Activated naive CD8-positive, alpha-beta T cell treated with anti-CD3 and anti-CD28 coated beads, Interleukin-2, amount 50 U/mL, for 16 hours (primary cell): Measurements from ENCODE around the gene C4A.
"Not testable (repeated sequence)": the region's sequence is repeated elsewhere in the genome, so short reads cannot be mapped to it uniquely, and the experiment has no call there.

Experiments
- DNase-seq: peaks from one replicate; pipeline ENCODE4 v3.0.0-alpha.2; 2020; ENCODE audit warnings: low read depth, low spot score

The C4A gene

DNA sequence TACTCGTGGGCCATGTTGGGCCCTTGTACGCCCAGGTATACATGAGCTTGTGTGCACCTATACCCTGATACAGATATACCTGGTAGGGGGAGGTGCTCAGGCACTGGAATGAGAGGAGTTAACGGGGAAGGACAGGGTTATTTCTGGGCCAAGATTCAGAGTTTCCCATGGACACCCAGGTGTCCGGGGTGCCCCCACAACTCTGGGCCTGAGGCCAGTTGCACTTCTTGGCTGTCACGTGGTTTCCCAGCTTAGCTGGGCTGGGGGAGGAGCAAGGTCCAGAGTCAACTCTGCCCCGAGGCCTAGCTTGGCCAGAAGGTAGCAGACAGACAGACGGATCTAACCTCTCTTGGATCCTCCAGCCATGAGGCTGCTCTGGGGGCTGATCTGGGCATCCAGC is at the start of gene C4A:
C4A (plus strand) TSS at position 314 of the 400 bp plus-strand sequence; CDS start at position 365, 51 bp downstream.
- not testable (repeated sequence) for DNase-seq

DNA sequence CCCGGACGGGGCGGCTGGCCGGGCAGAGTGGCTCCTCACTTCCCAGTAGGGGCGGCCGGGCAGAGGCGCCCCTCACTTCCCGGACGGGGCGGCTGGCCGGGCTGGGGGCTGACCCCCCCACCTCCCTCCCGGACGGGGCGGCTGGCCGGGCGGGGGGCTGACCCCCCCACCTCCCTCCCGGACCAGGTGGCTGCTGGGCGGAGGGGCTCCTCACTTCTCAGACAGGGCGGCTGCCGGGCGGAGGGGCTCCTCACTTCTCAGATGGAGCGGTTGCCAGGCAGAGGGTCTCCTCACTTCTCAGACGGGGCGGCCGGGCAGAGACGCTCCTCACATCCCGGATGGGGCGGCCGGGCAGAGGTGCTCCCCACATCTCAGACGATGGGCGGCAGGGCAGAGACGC is 49.7 kb upstream of the C4A start:
- DNase-seq: not testable (repeated sequence)

DNA sequence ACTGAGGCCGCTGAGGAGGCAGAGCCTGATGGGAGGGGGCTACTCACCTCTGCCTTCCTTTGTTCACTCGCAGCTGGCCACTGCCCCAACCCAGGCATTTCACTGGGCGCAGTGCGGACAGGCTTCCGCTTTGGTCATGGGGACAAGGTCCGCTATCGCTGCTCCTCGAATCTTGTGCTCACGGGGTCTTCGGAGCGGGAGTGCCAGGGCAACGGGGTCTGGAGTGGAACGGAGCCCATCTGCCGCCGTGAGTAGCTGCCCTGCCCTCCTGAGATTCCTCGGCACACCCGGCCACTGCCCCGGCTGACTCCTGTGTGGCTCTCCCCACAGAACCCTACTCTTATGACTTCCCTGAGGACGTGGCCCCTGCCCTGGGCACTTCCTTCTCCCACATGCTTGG is 48.3 kb upstream of the C4A start:
- no peak for DNase-seq

DNA sequence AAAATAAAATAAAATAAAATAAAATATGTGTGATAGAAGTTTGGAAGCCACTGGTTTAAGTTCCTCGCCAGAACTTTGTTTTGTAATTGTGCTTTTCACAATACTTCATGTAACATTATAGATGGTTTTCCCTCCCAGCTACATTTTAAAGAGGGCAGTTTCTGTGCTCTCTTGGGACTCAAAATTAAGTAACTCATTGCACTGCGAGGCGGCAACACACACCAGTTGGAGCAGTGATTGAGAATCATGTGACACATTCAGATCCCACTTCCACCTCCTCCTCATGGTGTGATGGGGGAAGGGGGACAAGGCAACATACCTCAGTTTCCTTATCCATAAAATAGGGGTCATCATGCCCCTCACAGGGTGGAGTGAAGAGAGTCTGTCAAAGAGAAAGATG is 46.8 kb upstream of the C4A start:
- DNase-seq: no peak

DNA sequence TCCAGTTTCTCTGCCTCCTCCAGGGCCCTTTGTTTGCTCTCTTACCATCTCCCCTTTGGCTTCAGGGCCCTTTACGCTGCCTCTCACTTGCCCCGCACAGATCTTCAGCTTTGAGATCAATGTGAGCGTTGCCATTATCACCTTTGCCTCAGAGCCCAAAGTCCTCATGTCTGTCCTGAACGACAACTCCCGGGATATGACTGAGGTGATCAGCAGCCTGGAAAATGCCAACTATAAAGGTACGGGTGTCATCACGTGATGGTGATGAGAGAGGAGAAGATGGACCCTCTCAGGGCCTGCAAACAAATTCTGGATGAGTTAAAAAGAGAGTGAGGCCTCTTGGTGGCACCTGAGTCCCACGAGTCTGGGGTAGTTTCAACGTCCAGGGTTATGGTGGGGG is 46.0 kb upstream of the C4A start:
- no peak for DNase-seq

DNA sequence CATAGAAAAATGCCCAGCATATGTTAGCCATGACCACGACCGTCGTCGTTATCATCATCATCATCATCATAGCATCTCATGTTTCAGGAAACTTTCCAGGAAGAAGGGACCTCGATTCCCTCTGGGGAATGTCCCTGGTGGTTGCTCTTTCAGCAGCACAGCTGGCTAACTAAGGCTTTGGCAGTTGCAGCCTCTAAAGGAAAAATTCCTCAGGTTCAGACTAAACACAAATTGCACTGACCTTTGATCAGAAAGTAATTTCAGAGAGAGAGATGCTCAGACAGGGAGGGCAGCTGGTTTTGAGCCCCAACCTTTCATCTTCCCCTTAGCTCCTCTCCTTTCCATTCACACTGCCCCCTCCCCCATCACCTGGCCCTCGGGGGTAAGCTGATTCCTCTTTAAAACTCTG is 41.6 kb upstream of the C4A start:
- no peak for DNase-seq

DNA sequence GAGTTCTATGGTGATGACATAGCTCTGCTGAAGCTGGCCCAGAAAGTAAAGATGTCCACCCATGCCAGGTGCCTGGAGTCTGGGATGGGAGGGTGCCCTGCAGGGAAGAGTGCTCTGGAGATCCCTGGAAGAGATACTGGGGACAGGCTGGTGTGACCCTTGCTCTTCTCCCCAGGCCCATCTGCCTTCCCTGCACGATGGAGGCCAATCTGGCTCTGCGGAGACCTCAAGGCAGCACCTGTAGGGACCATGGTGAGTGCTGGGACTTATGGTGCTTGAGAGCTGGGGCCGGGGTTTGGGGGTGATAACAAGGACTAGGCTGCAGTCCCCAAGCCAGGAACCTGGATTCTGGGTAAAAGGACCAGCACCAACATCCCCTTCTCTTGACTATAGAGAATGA is 38.1 kb upstream of the C4A start:
- no peak for DNase-seq

DNA sequence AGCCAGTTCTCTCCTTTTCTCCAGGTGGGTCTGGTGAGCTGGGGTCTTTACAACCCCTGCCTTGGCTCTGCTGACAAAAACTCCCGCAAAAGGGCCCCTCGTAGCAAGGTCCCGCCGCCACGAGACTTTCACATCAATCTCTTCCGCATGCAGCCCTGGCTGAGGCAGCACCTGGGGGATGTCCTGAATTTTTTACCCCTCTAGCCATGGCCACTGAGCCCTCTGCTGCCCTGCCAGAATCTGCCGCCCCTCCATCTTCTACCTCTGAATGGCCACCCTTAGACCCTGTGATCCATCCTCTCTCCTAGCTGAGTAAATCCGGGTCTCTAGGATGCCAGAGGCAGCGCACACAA is 36.7 kb upstream of the C4A start:
- DNase-seq: no peak

DNA sequence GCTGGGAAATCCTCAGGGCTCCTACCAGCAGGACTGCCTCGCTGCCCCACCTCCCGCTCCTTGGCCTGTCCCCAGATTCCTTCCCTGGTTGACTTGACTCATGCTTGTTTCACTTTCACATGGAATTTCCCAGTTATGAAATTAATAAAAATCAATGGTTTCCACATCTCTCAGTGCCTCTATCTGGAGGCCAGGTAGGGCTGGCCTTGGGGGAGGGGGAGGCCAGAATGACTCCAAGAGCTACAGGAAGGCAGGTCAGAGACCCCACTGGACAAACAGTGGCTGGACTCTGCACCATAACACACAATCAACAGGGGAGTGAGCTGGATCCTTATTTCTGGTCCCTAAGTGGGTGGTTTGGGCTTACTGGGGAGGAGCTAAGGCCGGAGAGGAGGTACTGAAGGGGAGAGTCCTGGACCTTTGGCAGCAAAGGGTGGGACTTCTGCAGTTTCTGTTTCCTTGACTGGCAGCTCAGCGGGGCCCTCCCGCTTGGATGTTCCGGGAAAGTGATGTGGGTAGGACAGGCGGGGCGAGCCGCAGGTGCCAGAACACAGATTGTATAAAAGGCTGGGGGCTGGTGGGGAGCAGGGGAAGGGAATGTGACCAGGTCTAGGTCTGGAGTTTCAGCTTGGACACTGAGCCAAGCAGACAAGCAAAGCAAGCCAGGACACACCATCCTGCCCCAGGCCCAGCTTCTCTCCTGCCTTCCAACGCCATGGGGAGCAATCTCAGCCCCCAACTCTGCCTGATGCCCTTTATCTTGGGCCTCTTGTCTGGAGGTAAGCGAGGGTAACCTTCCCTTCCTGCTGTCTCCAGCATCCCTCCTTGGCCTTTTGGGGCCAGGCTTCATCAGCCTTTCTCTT is 36.1 kb upstream of the C4A start, which contains the start of gene CFB:
CFB (plus strand) TSS at position 589 of the 863 bp plus-strand sequence; CDS start at position 716, 127 bp downstream.
- no peak for DNase-seq

DNA sequence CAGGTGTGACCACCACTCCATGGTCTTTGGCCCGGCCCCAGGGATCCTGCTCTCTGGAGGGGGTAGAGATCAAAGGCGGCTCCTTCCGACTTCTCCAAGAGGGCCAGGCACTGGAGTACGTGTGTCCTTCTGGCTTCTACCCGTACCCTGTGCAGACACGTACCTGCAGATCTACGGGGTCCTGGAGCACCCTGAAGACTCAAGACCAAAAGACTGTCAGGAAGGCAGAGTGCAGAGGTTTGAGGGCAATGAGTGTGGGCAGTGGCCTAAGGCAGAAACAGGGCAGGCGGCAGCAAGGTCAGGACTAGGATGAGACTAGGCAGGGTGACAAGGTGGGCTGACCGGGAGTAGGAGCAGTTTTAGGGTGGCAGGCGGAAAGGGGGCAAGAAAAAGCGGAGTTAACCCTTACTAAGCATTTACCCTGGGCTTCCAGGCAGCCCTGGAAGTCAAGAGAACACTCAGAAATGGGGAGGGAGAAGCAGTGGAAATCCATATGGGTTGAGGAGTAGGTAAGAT is 35.4 kb upstream of the C4A start:
- DNase-seq: no peak

DNA sequence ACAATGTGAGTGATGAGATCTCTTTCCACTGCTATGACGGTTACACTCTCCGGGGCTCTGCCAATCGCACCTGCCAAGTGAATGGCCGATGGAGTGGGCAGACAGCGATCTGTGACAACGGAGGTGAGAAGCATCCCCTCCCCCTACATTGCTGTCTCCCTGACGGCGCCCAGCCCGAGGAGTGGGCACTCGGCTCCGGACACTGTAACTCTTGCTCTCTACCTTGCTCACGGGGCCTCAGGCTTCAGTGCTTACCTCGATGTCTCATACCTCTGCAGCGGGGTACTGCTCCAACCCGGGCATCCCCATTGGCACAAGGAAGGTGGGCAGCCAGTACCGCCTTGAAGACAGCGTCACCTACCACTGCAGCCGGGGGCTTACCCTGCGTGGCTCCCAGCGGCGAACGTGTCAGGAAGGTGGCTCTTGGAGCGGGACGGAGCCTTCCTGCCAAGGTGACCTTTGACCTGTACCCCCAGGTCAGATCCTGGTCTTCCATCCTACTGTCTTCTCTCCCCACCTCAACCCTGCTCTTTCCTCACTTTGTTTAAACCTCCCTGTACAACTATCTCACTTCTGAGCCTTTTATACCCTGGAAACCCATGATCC is 34.7 kb upstream of the C4A start:
- DNase-seq: no peak

DNA sequence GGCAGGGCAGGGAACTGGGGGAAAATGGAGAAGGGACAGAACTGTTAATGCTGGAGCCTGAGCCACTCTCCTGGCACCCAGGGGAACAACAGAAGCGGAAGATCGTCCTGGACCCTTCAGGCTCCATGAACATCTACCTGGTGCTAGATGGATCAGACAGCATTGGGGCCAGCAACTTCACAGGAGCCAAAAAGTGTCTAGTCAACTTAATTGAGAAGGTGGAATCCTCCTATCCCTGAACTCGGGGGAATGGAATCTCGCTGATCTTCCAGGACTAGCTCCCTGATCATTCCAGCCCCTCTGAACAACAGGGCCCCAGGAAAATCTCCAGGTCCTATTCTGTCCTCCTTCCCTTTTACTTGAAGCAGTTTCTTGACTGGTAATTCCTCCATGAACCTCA is 34.0 kb upstream of the C4A start:
- DNase-seq: no peak

DNA sequence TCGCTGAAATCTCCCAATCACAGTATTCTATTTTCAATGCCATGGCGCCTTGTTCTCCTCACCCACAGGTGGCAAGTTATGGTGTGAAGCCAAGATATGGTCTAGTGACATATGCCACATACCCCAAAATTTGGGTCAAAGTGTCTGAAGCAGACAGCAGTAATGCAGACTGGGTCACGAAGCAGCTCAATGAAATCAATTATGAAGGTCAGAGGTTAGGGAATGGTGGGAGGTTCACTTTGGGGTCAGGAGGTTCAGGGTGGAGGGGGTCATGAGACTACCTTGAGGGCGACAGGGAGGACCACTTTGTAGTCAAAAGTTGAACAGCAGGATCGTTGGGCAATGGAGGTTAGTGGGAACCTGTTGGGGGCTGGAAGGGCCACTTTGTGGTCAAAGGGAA is 33.6 kb upstream of the C4A start:
- no peak for DNase-seq

DNA sequence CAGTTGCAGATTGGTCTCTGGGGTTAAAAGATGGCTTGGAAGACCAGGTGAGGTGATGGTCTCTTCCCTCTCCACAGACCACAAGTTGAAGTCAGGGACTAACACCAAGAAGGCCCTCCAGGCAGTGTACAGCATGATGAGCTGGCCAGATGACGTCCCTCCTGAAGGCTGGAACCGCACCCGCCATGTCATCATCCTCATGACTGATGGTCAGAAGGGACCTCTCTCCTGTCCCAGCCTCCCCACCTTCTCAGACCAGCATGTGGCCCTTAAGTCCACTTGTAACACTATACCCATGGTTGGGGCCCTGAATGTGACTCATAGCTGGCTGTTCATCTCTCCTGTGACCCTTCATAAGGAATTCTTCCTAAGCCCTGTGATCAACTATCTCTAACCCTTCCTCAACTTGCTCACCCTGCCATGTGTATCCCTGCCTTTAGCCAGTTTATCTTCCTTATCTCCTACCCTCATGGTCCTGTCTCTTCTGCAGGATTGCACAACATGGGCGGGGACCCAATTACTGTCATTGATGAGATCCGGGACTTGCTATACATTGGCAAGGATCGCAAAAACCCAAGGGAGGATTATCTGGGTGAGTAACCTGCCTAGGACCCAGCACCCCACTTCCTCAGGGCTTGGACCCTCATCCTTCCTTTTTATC is 33.0 kb upstream of the C4A start:
- DNase-seq: no peak

DNA sequence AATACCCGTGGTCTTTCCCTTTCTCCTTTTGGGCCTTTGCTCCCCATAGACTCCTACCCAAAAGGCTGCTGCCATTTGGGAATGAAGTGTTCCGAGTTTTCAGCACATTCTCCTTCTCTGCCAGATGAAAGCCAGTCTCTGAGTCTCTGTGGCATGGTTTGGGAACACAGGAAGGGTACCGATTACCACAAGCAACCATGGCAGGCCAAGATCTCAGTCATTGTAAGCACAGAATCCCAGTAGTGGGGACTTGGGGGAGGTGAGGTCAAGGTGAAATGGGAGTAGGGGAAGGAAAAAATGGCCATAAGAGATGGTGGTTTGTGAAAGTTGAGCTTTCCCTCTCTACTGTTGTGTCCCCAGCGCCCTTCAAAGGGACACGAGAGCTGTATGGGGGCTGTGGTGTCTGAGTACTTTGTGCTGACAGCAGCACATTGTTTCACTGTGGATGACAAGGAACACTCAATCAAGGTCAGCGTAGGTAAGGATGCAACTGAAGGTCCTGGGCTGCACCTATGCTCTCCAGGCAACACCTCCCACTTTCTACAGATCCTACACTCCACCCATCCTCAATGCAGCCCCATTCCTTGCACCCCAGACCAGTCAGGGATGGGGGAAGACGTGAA is 31.8 kb upstream of the C4A start:
- no peak for DNase-seq

DNA sequence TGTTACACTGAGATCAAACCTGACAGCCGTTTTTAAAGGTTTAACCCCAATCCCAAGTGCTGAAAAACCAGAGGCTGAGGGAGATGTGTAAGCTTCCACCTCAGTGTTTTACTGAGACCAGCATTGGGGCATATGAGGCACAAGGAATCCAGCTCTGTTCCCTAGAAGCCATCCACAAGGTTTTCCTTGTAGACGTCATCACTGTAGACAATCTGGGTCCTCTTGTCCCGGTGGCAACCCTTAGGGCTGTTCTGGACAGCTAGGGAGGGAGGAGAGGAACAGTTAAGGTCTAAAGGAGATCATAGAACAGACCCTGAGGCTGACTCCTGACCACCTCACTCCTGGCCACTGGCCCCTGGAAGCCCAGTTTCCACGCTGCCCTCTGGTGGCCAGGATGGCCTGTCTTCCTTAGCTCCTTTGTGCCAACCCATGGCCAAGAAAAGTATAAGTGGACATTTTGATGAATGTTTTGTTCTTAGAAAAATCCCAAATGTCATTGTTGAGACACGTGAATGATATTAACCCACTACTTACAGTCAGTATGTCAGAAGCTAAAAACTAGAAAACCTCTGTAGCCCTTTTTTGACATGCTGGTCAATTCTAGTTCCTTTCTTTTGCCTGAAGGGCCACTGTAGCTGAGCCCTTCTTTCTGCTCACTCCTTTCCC is 29.6 kb upstream of the C4A start:
- DNase-seq: no peak

DNA sequence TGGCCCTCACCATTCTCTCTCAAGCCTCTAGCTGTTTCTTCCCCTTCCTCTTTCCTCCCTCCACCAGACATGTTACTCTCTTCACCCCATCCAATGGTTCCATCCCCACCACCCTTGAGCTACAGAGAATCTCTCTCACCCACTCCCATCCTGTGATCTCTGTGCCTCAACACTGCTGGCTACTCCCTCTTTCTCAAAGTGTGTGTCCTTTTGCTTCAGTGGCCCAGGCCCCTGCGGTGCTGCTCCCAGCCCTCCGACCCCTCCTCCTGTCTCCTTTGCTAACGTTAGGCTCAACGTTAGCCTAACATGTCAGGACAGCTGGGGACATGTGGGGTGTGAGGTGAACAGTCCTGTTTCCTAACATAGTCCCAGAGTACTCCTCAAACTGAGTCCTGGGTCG is 29.0 kb upstream of the C4A start:
- DNase-seq: no peak

DNA sequence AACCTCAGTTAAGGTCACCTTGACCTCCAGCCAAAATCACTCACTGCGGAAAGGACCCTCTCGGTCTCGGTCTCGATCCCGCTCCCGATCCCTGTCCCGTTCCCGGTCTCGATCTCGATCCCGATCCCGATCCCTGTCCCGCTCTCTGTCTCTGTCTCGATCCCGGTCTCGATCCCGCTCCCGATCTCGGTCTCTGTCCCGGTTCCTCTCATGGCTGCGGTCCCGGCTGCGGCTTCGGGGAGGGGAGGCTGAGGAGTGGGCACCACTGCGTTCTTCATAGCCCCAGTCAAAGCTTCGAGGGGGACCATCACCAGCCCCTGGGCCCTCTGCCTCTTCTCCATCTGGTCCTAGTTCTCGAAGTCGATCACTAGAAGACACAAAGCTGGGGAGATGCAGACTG is 27.3 kb upstream of the C4A start:
- DNase-seq: no peak

DNA sequence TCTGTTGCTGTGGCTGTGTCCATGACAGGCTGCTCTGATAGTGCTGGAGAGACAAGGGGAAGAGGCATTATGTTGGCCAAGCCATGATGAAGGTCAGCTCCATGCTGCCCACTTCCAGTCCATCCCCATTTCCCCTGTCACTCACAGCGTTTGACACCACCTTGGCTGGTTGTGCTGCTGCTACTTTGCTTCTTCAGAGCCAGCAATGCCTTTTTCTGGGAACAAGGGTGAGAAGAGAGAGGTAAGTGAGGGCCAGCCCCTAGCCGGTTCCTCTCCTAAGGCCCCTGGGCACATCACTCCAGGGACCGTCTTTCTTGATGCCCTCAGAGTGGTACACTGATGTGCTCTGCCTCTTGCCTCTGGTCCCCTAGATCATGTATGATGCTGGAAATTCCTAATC is 25.1 kb upstream of the C4A start:
- no peak for DNase-seq

DNA sequence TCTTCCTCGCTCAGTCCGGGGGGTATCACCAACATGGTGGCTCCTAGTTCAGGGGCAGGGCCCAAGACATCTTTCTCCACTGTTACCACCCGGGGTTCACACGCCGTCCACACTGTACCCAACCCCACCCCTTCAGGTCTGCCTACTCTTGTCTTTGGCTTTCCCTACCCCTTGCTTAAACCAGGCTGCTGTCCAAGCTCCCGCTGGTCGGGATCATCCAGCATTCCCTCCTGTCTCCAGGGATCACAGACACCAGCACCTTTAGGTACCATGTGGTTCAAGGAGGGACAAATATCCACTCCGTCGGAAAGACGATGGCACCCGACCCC is 23.5 kb upstream of the C4A start:
- no peak for DNase-seq
